Gastrocnemius medialis (tissue), 4 donors: Measurements from ENCODE around the gene NTNG2. TPM values are rescaled to one million over a fixed set of nuclear protein-coding genes. Genes with fewer than 3 reads are reported as not detected.

ENCODE experiments used
- ATAC-seq, 2 donors: fragments of 150-250 bp; one replicate each; pipeline ENCODE4 v1.9.1; 2016
- DNase-seq, 2 donors: peaks; one replicate each; pipeline ENCODE4 v3.0.0-alpha.2; 2019
- H3K27ac ChIP-seq, 4 donors: fragments of 200-600 bp; sonication (generic); 1 replicate in 1 of 4; 2 replicates in 3 of 4; pipeline ENCODE4 v1.5.1; 2016 to 2018; ENCODE audit warnings: mild to moderate bottlenecking in 2 of 4, moderate library complexity in 1 of 4
- H3K27me3 ChIP-seq, 3 donors: fragments of 200-600 bp; sonication (generic) in 2 of 3; 1 replicate in 1 of 3; 2 replicates in 2 of 3; pipeline versions ENCODE4 v1.5.1 to v1.6.0; 2016 to 2019; ENCODE audit warnings: mild to moderate bottlenecking in 1 of 3, moderate library complexity in 1 of 3
- H3K36me3 ChIP-seq, 2 donors: fragments of 200-600 bp; sonication (generic) in 1 of 2; one replicate each; pipeline ENCODE4 v1.5.1; 2017 to 2018
- H3K4me1 ChIP-seq, 2 donors: fragments of 200-600 bp; sonication (generic) in 1 of 2; one replicate each; pipeline ENCODE4 v1.5.1; 2016 to 2017; ENCODE audit warnings: mild to moderate bottlenecking in 2 of 2
- H3K4me3 ChIP-seq, 4 donors: fragments of 200-600 bp; sonication (generic) in 3 of 4; 1 replicate in 1 of 4; 2 replicates in 3 of 4; pipeline ENCODE4 v1.5.1; 2016 to 2019; ENCODE audit warnings: mild to moderate bottlenecking in 2 of 4
- H3K9me3 ChIP-seq, 3 donors: fragments of 200-600 bp; sonication (generic) in 2 of 3; 1 replicate in 1 of 3; 2 replicates in 2 of 3; pipeline ENCODE4 v1.5.1; 2016 to 2019
- POLR2A ChIP-seq, 2 donors: fragments of 450-650 bp; IDR thresholded peaks; one replicate each; pipeline ENCODE4 v1.6.1; 2017; ENCODE audit warnings: antibody characterized with exemption in 2 of 2, mild to moderate bottlenecking in 2 of 2, moderate library complexity in 2 of 2
- in situ Hi-C, 4 donors: fragments of 200-750 bp; cut with MboI; loops; one replicate each; pipeline versions ENCODE4 v1.15.0 to v1.8.0; 2017; ENCODE audit warnings: low sequenced_read_pairs in 4 of 4
- intact Hi-C: fragments of 100-400 bp; cut with DNase I; formaldehyde crosslinking; loops from one replicate; pipeline ENCODE4 v1.15.1; 2023; ENCODE audit warnings: low total_unique reads
- total RNA-seq, 4 donors: library from RNA; depleted of rRNA; stranded (reverse); fragments of >200 nt; gene quantifications; one replicate each; pipeline versions ENCODE4 v1.1.0 to v1.2.3, GENCODE V29; 2016
- TF ChIP-seq, protein P1 (sequence below), 5 experiments: fragments of 450-650 bp in 3 of 5; fragments of 200-600 bp in 2 of 5; sonication (generic) in 2 of 5; IDR thresholded peaks in 4 of 5; conservative IDR thresholded peaks in 1 of 5; 1 replicate in 4 of 5; 2 replicates in 1 of 5; pipeline ENCODE4 v1.5.1; 2016 to 2019; ENCODE audit warnings: antibody characterized with exemption in 5 of 5, mild to moderate bottlenecking in 3 of 5, moderate library complexity in 3 of 5

The NTNG2 gene
- total RNA-seq, 4 donors from 2014 or later = 0.15 to 0.61 (median 0.19) TPM

DNA sequence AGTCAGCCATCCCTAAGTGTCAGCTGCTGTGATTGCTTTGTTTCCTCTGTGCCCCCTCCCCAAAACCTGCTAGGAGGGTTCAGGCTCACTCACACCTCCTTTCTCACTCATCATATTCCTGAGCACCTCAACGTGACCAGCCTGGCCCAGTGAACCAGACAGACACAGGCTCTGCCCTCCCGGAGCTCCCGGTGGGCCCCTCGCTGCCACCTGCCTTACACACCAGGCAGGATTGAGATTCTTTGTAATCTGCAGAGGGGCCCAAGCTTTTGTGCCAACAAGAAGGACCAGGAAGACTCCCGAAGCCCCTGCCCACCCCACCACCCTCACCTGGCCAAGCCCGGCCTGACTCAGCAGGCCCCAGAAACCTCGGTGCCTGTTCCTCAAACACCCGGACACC, 87.8 kb downstream of the NTNG2 start:
- H3K36me3 ChIP-seq = no peaks in the 10 kb centered on the region
- intact Hi-C loops (loop anchor here (10.0 kb wide), 1 partner anchor 655 kb away; no protein-coding TSS in a partner anchor), in situ Hi-C loops (loop anchor here (5.0 to 25.0 kb wide), 3 partner anchors 487 to 687 kb away; no protein-coding TSS in a partner anchor)
- H3K4me1 ChIP-seq = no peaks in the 10 kb centered on the region
- ATAC-seq (no peak), DNase-seq (no peak)
- peaks cover 0 to 12% (median 0%) of the 10 kb centered on the region in 3 donors for H3K27me3 ChIP-seq
- no peak overlapping the region for H3K4me3 ChIP-seq
- TF ChIP-seq POLR2A (IDR thresholded peaks at IDR 0.05) = no peak
- TF ChIP-seq, protein P1, sequence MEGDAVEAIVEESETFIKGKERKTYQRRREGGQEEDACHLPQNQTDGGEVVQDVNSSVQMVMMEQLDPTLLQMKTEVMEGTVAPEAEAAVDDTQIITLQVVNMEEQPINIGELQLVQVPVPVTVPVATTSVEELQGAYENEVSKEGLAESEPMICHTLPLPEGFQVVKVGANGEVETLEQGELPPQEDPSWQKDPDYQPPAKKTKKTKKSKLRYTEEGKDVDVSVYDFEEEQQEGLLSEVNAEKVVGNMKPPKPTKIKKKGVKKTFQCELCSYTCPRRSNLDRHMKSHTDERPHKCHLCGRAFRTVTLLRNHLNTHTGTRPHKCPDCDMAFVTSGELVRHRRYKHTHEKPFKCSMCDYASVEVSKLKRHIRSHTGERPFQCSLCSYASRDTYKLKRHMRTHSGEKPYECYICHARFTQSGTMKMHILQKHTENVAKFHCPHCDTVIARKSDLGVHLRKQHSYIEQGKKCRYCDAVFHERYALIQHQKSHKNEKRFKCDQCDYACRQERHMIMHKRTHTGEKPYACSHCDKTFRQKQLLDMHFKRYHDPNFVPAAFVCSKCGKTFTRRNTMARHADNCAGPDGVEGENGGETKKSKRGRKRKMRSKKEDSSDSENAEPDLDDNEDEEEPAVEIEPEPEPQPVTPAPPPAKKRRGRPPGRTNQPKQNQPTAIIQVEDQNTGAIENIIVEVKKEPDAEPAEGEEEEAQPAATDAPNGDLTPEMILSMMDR (IDR thresholded peaks at IDR 0.05 in 4 of 5, conservative IDR thresholded peaks at IDR 0.05 in 1 of 5) = no peak
- no peaks in the 10 kb centered on the region for H3K9me3 ChIP-seq
- H3K27ac ChIP-seq = no peak overlapping the region

- ATAC-seq (no peak), DNase-seq (no peak)
- peaks cover 0 to 10% (median 0%) of the 10 kb centered on the region in 3 donors for H3K27me3 ChIP-seq
- no peak overlapping the region for H3K27ac ChIP-seq
- no peak for TF ChIP-seq POLR2A (IDR thresholded peaks at IDR 0.05)
- TF ChIP-seq, protein P1 (IDR thresholded peaks at IDR 0.05 in 4 of 5, conservative IDR thresholded peaks at IDR 0.05 in 1 of 5) = no peak
- H3K9me3 ChIP-seq = no peaks in the 10 kb centered on the region
- H3K36me3 ChIP-seq = no peaks in the 10 kb centered on the region
- in situ Hi-C loops = loop anchor here (5.0 to 25.0 kb wide), 3 partner anchors 488 to 688 kb away; no protein-coding TSS in a partner anchor
- intact Hi-C loops = no loop called here
- no peaks in the 10 kb centered on the region for H3K4me1 ChIP-seq
- H3K4me3 ChIP-seq = no peak overlapping the region
Observed at GRCh38 chr9:132250324-132251262, 88.7 kb downstream of the NTNG2 start.

DNA sequence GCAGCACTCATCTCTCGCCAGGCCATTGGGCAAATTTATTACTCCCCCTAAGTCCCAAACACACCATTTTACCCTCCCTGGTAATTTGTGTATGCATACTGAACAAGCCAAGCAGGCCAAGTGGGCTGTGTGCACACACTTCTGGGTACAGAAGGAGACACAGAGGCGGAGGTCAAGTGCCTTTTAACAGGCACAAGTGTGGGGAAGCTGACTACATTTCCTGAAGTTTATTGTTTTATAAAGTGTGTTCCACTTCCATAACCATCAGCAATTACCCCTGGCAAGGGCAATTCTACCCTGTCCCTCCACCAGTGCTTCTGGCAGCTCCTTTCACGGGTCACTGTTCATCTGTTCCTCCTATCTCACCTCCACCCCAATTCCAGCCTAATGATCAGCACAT, 99.0 kb downstream of the NTNG2 start:
- H3K4me3 ChIP-seq = no peak overlapping the region
- H3K4me1 ChIP-seq = peaks cover 5 to 6% of the 10 kb centered on the region in 2 donors
- peaks cover 0 to 32% of the 10 kb centered on the region in 2 donors for H3K36me3 ChIP-seq
- H3K27me3 ChIP-seq = no peaks in the 10 kb centered on the region
- intact Hi-C loops (no loop called here), in situ Hi-C loops (loop anchor here in 3 of 4 donors (25.0 kb wide), 2 partner anchors 674 to 699 kb away; no protein-coding TSS in a partner anchor)
- DNase-seq (no peak), ATAC-seq (no peak)
- H3K27ac ChIP-seq = no peak overlapping the region
- TF ChIP-seq POLR2A (IDR thresholded peaks at IDR 0.05) = no peak
- TF ChIP-seq, protein P1 (IDR thresholded peaks at IDR 0.05 in 4 of 5, conservative IDR thresholded peaks at IDR 0.05 in 1 of 5) = no peak
- H3K9me3 ChIP-seq = no peaks in the 10 kb centered on the region

- Histone ChIP-seq H3K4me1 (peaks cover 5 to 10% of the 10 kb centered on the region in 2 donors), H3K36me3 (peaks cover 0 to 62% of the 10 kb centered on the region in 2 donors), H3K27me3 (no peaks in the 10 kb centered on the region), H3K27ac (no peak overlapping the region), H3K9me3 (no peaks in the 10 kb centered on the region), H3K4me3 (no peak overlapping the region)
- no peak for ATAC-seq
- intact Hi-C loops (loop anchor here (5.0 kb wide), 1 partner anchor 504 kb away; no protein-coding TSS in a partner anchor), in situ Hi-C loops (loop anchor here in 3 of 4 donors (25.0 kb wide), 2 partner anchors 679 to 704 kb away; no protein-coding TSS in a partner anchor)
- DNase-seq = no peak
- no peak for TF ChIP-seq POLR2A (IDR thresholded peaks at IDR 0.05)
- TF ChIP-seq, protein P1 (IDR thresholded peaks at IDR 0.05 in 4 of 5, conservative IDR thresholded peaks at IDR 0.05 in 1 of 5) = no peak
Observed at GRCh38 chr9:132266017-132266416, 104.2 kb downstream of the NTNG2 start.
